NCI-H524 treated with DMSO at 0.1 percent for 48 hours (cell line): ENCODE results near the gene TMEM119.
"Not testable (repeated sequence)": the region's sequence is repeated elsewhere in the genome, so short reads cannot be mapped to it uniquely, and the experiment has no call there.

Source experiments
- DNase-seq: peaks from one replicate; lab custom pipeline; 2025; lab: John Stamatoyannopoulos, UW

Gene TMEM119

DNA sequence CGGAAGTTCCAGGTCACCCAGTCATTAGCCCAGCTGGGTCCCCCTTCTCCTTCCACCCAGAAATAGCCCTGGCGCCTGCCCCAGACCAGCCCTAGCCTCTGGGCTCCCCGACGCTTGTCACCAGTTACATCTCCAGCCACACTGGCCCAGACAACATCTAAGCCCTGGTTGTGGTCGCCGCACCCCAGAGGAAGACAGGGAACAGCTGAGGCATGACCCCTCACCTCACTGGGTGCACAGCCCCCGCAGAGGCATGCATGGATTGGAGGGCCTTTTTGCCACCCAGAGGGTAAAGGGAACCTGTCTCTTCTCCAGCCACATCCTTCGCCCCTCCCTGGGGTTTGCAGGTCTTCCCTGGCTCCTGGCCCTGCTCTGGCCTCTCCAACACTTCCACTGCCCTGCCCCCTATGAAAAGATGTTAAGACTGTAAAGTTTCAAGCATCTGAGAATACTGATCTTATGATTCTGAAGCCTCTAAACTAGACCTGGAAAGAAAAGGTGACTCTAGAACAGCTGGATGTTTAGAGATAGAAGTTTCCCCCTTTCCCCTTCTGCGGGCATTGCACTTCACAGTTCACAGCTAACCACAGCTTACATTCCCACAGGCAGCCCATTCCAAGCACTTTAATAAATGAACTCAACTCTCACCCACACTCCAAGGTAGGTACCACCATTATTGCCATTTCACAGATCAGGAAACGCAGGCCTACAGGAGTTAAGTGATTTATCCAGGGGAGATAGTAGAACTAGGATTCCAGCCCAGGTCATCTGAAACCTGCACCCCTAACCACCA, 14.7 kb downstream of the TMEM119 start:
- DNase-seq: no peak

DNA sequence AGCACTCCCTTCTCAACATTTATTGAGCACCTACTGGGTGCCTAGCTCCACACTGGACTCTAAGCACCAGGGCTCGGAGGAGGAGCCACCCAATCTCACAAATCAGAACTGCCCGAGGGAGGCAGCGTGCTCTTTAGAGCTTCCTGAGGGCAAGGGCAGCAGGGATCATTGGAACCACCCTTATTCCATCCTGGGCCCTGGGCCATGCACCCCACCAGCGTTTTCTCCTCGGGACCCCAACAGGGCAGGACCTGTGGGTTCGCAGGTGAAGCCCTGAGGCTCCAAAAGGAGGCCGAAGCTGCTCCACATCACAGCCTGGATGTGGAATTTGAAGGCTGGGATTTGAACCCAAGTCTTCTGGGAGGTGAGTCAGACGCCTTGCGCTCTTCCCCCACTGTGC, 15.4 kb downstream of the TMEM119 start:
- DNase-seq: no peak

DNA sequence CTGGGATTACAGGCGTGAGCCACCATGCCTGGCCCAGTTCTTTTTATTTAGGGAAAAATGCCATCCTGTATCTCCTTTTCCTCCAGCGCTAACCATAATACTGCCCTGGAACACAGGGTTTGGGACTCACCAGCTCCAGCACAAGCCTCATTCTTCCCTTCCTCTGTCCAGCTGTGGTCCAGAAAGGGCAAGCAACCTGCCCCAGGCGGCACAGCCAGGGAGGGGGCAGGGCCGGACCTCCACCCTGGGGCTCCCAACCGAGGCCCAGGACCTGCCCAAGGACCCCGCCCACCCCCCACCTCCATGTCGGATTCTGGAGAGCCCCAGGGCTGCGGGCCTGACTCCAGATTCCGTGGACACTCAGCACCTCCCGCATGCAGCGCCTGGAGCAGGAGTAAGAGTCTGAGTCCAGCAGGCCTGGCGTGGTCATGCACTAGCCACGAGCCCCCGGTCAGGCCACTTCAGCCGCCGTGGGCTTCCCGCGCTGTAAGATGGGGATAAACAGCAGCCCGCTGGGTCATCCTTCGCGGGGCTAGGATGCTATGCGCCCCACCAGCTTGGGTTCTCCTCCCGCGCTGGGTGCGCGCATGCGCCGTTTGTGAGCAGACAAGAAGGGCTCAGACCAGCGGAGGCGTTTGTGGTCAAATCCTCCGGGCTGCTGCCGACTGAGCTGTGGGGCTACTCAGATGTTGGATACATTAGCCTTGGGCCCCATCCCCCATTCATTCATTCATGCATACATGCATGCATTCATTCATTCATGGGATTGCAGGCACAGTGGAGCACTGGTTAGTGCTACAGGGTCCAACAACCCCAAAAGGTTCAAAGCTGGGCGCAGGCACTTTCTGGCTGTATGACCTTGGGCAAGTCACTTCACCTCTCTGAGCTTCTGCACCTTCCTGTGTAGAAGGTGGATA, 16.3 kb downstream of the TMEM119 start:
- no peak for DNase-seq

DNA sequence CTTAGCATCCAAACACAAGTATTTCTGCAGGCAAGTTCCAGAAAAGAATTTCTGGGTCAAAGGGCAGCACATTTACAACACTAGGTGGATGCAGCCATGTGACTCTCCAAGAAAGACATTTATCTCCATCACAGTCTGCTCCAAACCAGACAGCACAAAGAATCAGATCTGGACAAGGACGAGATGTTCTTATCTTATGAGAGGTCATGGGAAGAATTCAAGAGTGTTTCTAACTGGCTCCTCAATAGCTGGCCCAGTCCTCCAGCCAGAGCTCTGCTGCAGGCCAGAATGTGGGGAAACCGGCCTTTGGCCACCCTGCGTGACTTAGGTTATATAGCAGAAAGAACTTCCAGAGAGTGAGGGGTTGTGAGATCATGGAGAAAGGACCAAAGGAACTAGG, 17.4 kb downstream of the TMEM119 start:
- no peak for DNase-seq

DNA sequence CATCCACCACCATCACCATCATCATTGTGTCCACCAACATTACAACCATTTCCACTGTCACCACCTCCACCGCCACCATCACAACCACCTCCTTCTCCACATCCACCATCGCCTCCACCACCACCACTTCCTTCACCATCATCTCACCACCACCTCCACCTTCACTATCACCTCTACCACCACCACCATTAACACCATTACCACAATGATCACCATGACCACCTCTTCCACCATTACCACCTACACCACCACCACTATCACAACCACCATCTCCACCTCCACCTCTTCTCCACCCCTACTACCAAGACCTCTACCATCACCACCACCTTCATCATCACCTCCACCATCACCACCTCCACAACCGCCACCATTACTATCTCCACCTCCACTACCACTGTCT, 19.1 kb downstream of the TMEM119 start:
- DNase-seq: no peak

DNA sequence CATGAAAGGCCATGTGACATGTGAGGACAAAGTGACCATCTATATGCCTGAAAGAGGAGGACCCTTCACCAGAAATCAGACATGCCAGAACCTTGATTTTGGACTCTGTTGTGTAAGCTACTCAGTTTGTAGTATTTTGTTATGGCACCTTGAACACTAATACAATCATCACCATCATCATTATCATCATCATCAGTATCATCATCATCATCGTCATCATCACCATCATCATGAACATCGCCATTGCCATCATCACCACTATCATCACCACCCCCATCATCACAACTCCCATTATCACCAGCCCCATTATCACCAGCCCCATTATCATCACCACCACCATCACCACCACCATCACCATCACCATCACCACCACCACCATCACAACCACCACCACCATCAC, 19.6 kb downstream of the TMEM119 start:
- DNase-seq: no peak

DNA sequence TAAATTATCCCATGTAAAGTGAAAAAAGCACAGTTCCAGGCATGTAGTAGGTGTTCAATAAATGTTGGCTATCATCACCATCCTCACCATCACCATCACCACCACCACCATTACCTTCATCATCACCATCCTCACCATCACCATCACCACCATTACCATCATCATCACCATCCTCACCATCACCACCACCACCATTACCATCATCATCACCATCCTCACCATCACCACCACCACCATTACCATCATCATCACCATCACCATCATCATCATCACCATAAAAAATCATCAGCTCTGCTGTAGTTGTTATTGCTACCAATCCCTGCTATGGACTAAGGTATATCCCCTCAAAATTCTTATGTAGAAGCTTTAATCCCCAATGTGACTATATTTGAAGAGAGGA, 20.4 kb downstream of the TMEM119 start:
- no peak for DNase-seq

DNA sequence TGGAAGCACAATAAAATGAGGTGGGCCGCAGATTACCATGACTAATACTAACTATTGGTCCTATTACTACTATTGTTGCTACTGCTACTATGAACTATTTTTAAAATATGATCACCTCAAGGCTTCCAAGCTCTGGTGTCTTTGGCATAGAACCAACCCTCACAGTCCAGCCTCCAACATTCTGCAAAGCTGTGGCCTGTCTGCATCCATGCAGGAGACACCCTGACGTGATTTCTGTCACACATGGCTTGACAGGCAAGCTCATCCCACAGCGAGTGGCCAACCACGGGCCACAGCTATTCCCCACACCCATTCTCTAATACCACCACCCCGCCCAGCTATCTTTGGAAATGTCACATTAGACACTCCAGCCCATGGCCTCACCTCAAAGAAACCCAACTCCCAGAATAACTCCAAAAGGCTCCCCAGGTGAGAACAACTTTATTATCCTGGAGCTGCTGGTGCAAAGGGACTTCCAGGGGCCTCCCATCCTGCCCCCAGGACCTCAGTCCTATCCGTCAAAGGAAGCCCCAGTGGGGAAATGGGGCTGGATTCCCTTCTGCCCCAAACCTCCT, 21.1 kb downstream of the TMEM119 start:
- DNase-seq: no peak

DNA sequence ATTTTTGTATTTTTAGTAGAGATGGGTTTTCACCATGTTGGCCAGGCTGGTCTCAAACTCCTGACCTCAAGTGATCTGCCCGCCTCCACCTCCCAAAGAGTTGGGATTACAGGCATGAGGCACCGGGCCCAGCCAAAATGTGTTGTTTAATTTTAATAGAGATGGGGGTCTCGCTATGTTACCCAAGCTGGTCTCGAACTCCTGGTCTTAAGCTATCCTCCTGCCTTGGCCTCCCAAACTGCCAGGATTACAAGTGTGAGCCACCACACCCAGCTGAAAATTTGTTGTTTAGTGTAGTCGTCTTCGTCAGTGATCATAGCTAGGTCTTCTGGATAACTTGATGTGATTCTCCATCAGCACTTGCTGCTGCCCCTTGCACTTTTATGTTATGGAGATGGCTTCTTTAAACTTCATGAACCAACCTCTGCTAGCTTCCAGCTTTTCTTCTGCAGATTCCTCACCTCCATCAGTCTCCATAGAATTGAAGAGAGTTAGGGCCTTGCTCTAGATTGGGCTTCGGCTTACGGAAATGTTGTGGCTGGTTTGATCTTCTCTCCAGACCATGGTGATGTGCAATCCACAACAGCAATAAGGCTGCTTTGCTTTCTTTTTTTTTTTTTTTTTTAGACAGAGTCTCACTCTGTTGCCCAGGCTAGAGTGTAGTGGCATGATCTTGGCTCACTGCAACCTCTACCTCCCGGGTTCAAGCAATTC, 22.5 kb downstream of the TMEM119 start:
- no peak for DNase-seq

DNA sequence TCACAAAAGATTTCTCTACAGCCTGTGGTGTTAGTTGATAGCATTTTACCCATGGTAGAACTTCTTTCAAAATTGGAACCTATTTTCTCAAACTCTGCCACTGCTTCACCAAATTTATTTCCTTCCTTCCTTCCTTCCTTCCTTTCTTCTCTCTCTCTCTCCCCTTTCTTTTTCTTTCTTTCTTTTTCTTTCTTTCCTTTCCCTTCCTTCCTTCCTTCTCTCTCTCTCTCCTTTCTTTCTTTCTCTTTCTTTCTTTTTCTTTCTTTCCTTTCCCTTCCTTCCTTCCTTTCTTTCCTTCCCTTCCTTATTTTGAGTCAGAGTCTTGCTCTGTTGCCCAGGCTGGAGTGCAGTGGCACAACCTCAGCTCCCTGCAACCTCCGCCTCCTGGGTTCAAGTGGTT, 23.6 kb downstream of the TMEM119 start:
- not testable (repeated sequence) for DNase-seq

DNA sequence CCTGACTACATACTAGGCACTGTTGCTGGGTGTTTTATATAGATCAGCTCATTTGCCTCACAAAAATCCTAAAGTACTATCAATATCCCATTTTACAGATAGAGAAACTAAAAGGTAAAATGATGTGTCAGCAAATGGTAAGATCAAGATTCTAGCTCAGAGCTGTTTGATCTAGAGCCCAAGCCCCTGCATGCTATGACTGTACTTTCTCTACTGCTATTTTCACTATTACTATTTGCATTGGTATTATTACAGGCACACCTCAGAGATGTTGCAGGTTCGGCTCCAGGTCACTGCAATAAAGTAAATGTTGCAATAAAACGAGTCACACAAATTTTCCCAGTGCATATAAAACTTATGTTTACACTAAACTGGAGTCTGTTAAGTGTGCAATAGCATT, 24.6 kb downstream of the TMEM119 start:
- DNase-seq: no peak

DNA sequence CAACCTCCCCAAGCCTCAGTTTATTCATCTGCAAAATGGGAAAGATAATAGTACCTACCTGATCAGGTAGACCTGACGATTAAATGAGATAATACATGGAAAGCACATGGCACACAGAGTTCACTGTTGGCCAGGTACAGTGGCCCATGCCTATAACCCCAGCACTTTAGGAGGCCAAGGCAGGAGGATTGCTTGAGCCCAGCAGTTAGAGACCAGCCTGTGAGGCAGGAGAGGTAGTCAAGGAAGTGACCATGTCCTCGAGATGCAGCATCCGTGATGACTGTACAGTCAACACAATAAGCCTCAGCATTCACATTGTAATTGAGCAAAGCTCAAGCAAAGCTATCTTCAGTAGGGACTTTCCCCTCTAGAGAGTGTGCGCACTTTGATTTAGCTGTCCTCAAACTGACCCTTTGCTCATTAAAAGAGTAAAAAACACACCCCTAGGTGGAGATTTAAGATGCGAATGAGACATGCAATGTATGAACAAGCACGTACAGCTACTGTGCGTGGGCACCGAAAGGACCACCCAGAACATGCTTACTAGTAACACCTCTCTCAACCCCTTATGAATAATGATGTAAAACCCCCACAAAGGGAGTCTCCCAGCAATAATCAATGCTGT, 25.6 kb downstream of the TMEM119 start:
- no peak for DNase-seq

DNA sequence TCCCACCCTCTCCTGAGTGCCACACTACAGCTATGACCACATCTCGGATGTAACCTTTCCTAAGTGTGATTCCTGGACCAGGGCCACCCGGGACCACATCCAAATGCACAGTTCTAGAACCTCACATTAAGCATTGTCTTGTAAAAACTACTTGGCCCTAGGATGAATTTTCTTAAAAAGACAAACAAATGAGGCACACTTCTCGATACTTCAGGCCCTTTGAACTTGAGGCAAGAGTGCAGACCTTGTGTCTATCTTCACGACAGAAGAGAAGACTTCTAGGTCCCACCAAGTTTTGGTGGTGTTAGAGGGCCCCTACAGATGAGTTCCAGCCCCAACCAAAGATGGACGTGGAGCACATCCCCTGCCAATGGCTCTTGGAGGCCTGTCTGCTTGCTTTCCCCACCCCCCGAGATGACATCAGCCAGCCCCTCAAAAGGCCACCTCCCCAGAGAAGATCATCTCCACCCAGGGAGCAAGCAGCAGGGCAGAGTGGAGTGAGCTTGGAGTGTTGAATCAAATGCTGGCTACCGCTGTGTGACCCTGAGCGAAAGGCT, 26.2 kb downstream of the TMEM119 start:
- DNase-seq: no peak

DNA sequence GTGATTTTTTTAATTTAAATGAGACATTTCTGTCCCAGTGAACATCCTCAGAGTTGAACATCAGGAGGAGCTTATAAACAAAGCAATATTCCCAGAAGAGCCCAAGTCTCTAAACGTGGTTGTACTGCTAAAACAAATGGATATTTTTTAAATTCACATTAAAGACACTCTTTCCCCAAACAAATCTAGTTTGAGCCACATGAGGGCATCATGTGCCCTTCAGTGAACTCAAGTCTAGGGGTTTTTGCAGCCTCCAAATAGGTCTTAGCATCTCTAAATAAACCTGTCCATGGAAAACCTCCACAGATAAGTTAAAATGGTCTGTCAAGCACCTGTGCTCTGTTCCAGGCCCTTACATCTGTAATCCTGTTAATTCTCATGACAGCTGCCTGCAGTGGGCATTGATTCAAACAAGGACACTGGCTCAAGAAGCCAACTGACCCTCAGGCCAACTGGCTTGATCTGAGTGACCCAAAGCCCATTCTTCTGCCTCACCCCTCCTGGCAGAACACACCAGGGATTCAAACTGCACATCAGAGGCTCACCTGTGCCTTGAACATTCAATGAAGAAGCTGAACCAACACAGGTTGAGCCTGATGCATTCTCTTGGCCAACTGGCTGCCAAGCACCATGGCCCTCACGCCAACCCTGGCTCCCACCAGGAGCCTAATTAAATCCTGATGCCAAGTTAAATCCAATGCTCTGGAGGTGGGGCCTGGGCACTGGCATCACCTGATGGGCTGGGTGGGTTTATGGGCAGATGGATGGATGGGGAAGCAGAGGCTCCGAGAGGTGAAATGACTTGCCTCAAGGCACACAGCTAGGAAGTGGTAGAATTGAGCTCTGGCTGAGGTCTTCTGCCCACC, 26.9 kb downstream of the TMEM119 start:
- DNase-seq: no peak

DNA sequence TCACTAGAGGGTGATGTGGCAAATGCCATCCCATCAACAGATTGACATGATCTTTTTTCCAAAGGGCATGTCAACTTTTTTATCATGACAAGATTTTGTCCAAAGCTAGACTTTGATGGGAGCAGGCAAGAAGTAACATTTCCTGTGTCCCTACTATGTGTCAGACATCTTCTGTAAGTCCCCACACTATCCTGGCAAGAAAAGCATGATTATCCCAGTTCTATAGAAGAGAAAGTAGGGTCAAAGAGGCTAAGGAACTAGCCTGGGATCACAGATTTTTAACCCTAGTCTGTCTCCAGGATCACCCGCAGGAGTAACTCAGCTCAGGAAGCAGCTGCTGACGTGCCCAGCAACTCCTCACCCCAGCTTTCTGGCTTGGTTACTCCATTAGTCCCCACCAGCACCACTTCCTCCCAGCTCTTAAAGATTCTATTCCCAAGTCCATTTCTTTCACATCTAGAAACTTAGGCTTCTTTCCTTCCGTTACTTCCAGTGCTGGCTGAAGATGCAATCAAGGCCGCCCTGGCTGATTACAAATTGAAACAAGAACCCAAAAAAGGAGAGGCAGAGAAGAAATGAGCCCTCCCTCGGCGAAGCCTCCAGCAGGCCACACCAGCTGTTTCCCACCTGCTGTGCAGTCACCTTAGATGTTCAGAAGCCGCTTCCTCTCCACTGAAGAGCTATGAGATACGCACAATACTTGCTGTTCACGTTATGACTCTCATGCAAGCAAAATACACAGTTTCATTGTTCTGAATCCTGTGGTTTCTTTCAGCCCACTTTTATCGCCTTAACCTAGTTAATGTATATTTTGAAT, 29.3 kb downstream of the TMEM119 start:
- no peak for DNase-seq

DNA sequence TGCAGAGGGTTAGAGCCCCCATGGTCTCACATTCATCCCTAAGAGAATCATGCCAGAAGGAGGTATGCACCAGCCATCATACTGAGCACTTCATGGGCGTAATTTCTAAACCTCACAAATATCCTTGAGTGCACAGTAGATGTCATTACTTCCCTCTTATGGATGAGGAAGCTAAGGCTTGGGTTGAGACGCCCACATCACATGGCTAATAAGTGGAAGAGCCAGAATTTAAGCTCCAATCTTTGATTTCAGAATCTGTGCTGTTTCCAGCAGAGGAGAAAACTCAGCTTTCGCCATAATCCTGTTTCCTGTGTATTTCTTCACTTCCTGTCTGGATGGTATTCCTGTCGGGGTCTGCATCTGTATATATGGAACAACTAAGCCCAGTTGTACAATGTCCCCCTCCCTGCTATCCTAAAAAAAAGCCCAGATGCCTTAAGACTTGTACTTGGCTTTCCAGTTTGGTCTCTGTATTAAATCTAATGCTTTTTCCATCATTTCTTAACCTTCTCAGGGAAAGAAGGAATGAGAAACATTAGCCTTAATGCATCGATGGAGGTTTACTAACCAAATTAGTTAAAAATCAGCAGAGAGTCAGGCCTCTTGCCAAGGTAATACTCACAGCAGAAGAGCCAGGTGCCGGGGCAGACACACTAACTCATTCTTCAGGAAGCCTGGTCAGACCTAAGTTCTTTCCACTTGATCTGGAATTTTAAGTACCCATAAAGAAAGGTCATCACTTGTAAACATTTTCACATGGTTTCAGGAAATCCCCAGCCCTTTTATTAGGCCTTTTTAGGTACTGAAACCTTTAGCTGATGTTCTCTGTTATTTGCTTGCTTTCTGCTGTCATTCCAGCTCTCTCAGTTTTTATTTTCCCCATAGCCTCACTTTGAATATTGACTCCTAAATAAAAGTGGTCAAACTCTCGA, 30.2 kb downstream of the TMEM119 start:
- no peak for DNase-seq

DNA sequence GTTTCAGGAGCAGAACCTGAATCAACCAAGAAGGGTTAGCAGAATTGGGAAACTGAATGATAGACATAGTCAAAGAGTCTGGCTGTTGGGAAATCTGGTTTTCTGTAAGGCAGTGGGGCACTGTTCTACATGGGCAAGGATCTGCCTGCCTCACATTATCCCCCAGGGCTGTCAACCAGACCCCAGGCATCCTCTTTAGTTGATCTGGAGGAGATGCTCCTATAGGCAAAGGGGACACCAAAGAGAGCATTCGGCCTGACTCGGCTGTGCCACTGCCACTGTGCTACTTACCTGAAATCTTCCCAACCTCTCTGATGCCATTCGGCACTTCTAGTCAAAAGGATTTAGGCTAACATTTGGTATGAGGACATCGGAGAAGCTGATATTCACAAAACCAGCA, 31.4 kb downstream of the TMEM119 start:
- DNase-seq: no peak

DNA sequence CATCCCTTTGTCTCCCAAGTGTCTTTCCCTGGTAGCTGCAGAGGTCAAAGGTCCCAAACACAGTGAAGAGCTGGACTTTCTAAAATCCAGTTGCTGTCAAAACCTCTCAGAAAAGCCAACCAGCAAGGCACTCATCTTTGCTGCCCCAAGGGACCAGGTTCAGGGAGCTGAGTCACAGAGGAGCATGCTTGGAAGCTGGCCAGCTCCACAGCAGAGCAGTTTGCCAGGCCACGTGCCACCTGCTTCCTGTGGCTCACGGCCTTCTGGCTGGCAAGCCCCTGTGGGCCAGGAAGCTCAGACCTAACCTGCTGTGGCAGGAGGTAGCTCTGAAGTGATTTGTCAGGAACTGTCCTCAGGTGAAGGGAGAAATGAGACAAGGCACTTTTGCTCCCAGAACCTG, 31.9 kb downstream of the TMEM119 start:
- no peak for DNase-seq

DNA sequence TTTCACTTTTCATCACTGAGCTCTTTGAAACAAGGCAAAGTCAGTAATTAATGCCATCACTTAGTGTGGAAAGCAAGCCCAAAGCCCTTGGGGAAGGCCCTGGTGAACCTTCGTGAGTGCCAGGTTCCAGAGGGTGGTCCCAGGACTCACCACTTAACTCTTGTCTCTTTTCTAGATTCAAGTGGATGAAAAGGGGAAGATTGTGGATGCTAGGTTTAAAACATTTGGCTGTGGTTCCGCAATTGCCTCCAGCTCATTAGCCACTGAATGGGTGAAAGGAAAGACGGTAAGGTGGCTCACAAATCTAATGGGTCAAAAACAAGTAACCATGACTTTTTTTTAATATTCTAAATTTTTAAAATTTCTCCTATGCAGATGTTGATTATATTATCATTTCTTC, 32.7 kb downstream of the TMEM119 start:
- DNase-seq: no peak
